HG03460 (cell line): ENCODE measurements around the gene MFAP3.
"Not testable (repeated sequence)": the region's sequence is repeated elsewhere in the genome, so short reads cannot be mapped to it uniquely, and the experiment has no call there.

Source experiments
- ATAC-seq: cut with Tn5 transposase; IDR thresholded peaks from one replicate; pipeline ENCODE4 v1.9.1; 2021; ENCODE audit not compliant: unreplicated experiment

Gene MFAP3

DNA sequence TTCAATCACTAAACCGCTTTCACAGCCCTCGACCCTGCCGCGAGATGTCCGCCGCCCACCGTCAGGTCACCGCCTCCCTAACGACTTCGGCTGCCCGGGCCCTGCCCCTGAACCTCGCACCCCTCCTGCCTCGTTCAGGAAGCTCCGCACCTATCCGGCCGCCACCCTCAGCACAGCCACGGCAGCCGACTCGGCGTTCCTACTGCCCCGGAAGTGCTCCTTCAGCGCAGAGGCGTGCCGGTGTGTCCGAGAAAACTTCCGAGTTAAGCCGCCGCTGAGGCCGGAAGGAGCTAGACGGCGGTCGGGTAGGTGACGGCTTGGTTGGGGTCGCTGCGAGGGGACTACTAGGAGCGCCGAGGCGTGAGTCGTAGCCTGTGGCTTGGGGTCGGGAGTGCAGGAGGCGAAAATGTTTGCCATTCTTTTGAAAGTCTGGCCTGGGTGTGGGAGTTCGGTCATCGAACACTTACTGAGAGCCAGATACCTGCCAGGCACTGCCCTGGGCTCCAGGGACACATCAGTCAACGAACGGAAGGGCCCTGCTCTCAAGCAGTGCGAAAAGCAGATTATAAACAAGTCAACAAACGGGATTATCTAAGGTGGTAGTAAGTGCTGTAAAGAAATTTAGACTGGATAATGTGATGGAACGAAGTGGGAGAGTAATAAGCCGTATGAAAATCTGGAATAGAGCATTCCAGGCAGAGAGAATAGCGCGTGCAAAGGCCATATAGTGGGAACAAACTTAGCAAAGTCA is at the start of gene MFAP3, which contains the start of gene FAM114A2:
MFAP3 (plus strand) TSS at position 261 of the 751 bp plus-strand sequence. CDS start 10,756 bp downstream, outside the sequence.
FAM114A2 (minus strand) TSS at position 204 of the 751 bp plus-strand sequence. CDS start 3,957 bp downstream, outside the sequence.
- peak; percentile 98 for ATAC-seq

DNA sequence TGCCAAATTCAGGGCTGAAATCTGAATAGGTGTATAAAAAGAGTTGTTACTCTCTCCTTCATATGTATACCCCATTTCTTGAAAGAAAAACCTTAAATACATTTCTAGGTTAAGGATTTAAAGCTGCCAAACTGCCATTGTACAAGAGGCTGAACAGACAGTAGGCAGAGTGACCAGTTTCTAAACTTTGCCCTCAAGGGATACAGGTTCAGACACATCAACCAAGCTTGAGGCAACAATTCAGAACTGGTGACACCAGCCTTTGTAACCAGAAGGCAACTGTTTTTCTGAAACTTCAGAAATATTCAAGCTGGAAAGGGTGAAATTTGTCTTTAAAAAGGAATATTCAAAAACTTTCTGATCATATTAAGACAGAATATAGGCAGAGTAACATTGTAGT is 47.6 kb upstream of the MFAP3 start:
- no peak for ATAC-seq

DNA sequence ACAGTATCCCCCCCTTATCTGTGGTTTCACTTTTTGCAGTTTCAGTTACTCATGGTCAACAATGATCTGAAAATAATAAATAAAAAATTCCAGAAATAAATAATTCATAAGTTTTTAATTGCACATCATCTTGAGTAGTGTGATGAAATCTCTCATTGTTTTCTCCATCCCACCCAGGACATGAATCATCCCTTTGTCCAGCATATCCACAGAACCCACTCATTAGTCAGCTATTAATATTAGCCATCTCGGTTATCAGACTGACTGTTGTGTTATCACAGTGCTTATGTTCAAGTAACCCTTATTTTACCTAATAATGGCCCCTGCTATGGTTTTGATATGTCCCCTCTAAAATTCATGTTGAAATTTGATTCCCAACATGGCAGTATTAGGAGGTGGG is 40.8 kb upstream of the MFAP3 start:
- no peak for ATAC-seq

DNA sequence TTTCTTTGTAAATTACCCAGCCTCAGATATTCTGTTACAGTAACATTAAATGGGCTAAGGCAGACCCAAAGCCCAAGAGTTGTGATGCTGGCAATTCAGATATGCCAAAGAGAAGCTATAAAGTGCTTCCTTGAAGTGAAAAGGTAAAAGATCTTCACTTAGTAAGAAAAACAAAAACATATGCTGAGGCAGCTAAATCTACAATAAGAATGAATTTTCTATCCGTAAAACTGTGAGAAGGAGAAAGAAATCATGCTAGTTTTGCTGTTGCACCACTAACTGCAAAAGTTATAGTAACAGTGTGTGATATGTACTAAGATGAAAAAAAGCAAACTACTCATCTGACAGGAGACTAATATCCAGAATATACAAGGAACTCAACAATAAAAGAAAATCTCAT is 40.0 kb upstream of the MFAP3 start:
- ATAC-seq: no peak

DNA sequence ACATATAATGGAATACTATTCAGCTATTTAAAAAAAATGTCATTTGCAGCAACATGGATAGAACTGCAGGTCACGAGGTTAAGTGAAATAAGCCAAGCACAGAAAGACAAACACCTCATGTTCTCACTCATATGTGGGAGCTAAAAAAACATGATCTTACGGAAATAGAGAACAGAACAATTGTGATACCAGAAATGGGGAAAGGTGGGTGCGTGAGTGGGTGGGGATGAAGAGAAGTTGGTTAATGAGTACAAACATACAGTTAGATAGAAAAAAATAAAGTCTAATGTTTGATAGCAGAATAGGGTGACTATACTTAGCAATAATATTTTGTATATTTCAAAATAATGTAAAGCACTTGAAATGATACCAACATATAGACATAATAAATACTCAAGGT is 38.8 kb upstream of the MFAP3 start:
- ATAC-seq: no peak

DNA sequence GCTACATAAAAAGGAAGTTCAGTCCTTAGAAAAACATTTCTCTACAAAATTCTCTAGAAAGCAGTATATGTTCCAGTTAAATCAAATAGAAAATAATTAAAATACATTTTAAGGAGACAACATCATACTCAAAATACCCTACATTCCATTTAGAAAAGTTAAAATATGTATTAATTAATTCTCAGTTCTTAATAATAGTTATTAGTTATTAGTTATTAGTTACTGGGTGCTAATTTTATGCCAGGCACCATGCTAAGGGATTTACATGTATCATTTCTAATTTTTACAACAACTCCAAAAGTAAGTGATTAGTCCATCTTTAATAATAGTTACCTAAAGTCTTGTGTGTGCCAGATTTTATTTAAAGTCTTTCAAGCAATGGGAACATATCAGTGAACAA is 38.1 kb upstream of the MFAP3 start:
- no peak for ATAC-seq

DNA sequence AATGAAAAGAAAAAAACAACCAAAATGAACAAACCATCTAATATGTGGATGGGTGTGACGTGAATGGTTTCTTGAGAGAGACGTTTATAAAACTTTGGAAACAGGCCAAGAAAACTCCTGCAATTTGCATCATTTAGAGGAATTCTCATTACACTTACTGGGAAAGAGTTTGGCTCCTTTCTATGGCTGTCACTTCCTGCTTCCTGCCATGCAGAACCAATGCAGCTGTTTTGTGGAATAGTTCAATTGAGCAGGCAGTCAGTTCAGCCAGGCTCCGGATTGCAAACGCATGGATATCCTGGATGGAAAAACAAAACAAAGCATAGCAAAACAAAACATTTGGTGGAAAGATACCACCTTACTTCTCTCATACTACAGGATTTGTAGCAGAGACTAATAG is 36.7 kb upstream of the MFAP3 start:
- no peak for ATAC-seq

DNA sequence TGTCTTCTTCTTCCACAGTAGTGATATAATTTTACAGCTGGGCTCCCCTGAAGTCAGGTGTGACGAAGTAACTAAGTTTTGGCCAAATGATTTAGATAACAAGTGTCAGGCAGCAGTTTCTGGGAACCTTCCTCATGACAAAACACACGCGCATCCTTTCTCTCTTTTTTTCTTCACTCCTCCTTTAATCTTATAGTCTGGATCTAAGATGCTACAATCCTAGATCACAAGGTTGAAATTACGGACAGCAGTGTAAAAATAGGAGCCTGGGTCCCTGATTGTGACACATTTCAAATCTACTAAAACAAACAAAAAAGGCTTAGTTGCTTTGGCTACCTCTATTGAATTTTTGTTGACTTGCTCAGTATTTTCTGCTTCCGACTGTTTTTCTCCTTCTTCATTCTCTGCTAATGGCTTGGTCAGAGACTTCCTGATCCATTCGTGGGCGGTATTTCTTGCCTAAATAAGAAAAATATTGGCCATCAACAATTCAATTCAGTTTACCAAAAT is 36.2 kb upstream of the MFAP3 start:
- ATAC-seq: no peak

DNA sequence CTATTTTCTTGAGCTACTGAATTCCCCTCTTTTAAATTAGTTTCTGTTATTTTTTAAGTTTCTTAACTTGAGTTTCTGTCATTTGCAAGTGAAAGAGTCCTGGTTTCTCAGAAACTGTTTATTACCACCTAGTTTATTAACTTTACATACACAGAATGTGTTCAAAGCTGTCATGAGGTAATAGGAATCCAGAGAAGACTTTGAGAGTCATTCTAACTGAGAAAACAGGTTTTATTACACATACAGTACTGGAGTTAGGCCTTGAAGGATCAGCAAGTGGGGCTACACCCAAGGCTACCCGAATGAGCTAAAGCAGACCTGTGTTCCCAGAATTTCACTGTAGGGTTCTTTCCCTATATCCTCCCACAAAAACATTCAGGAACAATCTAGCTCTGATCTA is 33.1 kb upstream of the MFAP3 start:
- no peak for ATAC-seq

DNA sequence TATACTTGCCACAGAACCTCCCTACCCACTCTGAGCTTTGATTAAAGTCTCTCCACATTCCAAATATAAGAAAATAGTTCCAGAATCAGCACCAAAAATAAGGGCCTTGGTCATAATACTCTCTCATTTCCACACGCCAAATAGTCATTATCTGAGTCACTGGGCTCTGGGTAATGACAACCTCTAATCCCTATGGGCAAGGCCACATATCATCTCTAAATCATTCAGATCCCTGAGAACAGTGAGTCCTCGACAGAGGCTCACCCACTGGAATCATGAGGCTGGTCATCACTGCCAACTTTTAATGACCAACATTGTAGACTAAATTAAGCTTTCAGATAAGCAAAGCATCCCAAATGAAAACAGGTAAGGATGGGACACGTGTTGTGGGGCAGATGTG is 28.1 kb upstream of the MFAP3 start:
- no peak for ATAC-seq

DNA sequence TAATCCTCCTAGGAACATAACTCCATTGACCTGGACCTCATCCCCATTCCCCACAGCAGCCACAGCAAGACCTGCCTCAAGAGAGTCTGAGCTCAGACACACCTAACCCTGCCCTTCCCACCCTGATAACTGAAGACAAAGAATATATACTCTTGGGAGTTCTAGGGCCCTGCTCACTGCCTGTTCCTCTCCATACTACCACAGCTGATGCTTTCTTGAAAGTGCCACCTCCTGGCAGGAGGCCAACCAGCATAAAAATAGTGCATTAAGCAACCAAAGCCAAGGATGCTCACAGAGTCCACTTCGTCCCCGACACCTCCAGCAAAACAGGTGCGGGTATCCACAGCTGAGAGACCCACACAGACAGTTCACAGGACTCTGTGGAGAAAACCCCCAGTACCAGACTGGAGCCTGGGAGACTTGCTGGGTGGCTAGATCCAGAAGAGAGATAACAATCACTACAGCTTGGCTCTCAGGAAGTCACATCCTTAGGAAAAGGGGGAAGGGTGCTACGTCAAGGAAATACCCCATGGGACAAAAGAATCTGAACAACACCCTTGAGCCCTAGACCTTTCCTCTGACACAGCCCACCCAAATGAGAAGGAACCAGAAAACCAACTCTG is 23.6 kb upstream of the MFAP3 start:
- ATAC-seq: no peak

DNA sequence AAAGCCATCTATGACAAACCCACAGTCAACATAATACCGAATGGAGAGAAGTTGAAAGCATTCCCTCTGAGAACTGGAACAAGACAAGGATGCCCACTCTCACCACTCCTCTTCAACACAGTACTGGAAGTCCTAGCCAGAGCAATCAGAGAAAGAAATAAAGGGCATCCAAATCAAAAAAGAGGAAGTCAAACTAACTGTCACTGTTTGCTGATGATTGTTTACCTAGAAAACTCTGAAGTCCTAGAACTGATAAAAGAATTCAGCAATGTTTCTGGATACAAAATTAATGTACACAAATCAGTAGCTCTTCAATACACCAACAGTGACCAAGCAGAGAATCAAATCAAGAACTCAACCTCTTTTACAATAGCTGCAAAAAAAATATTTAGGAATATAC is 19.8 kb upstream of the MFAP3 start:
- not testable (repeated sequence) for ATAC-seq

DNA sequence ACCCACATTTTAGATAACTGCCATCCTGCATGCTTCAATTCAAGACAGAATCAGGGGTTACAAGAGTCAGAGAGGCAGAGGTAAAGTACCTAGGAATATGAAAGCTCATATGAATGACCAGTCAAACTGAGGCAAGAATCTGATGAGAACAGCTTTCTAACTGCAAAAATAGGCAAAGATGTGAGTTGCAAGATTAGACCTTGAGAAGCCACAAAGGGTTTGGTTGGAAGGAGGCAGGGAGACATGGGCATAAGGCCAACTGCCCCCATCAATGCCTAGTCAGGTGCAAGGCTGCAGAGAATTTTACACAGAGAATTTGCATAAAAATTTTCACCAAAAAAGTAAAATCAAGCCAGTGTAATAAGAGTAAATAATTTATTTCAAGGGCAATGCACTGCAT is 12.8 kb upstream of the MFAP3 start:
- ATAC-seq: no peak

DNA sequence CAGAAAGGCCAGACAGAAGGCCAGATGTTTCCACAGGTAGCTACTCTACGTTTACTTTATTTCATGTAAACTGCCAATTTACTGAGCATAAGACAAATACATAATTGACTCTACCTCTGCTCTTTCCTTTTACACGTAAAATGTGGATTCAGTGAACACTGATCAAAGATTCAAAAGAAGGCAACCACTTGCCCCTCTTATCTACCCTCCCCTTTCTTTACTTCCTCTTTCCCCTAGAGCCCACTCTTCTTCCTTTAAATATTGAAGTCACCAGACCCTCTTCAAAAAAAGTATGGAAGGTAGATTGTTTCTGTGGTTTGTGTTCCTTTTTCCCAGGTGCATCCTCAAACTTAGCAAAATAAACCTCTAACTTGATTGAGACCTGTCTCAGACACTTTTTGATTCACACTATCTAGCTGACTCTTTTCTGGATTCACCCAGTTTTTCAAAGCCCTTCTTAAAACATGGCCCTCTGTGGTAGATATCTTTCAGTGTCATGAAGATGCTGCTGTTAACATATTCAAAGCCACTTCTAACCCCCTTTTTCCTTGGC is 6.8 kb upstream of the MFAP3 start:
- ATAC-seq: no peak

DNA sequence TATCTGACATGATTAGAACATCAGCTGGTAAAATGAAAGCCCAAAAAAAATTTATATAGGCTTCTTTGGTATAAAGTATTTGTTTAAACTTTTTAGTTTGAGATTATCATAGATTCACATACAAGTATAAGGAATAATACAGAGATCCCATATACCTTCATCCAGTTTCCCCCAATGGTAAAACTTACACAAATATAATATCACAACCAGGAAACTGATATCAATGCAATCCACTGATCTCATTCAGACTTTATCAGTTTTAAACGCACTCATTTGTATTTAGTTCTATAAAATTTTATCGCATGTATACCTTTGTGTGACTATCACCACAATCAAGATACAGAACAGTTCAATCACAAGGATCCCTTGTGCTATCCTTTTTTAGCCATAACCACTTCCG is 3.8 kb upstream of the MFAP3 start:
- ATAC-seq: no peak

DNA sequence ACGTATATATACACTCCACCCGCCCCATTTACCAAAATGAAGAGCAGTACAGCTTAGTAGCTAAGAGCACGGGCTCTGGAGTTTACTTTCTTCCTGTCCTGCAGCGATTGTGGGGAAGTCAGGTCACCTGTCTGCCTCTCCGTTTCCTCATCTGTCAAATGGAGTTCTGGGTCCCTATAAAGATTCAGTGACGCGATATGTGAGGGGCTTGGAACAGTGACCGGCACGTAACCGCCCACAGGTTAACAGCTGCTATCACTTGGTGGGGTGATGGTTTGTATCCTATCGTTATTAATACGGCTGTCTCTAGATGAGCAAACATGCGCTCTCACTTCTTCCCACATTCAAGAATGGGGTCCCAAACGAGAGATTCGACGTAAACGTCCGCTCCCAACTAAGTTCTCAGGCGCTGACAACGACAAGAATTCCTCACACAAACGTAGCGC is 483 bp upstream of the MFAP3 start:
- ATAC-seq: peak; percentile 53

DNA sequence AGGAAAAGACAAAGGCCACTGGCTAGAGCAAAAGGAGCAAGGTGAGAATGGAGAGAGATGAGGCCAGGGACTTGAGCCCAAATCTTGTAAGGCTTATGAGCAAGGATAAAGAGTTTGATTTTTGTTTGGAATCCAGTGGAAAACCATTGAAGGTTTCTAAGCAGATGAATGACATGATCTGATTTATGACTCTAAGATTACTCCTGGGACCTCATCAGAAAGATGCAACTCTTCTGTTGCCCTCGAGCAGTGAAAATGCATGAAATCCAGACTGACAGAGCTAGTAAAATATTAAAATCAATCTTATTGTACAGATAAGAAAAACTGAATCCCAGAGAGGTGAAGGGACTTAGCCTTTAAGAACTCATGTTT is 677 bp downstream of the MFAP3 start:
- no peak for ATAC-seq

DNA sequence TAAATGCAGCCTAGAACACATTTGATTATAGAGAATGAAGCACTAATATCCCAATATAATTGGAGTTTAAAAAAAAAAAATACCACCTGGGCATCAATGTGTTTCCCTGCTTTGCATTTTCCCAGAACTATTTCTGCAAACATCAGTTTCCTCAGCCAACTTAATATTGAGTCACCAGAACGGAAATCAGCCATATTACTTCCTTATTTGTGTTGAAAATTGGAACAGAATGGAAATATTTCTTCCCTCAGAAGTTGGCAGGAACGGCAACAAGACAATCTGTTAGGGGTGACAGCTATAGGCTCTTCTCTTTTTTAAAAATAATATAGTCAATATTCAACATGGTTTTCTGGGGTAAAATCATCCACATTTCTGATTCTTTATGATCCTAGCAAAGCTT is 4.0 kb downstream of the MFAP3 start:
- ATAC-seq: no peak

DNA sequence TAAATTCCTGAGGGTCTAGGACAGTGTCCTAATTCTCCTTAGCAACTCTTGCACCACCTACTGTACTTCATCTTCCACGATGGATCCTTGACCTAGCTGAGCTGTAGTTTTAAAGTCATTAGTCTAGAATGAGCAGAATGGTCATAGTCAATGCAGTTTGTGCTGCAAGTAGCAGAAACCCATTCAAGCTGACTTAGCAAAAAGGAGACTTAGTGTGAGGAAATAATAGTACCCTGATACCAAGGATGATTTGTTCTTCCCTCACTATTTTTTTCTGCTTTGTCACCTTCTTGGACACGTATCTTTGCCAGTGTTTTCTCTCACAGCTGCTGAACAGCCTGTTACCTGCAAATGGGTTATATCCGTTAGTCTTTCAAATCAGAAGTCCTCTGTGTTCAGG is 5.3 kb downstream of the MFAP3 start:
- no peak for ATAC-seq

DNA sequence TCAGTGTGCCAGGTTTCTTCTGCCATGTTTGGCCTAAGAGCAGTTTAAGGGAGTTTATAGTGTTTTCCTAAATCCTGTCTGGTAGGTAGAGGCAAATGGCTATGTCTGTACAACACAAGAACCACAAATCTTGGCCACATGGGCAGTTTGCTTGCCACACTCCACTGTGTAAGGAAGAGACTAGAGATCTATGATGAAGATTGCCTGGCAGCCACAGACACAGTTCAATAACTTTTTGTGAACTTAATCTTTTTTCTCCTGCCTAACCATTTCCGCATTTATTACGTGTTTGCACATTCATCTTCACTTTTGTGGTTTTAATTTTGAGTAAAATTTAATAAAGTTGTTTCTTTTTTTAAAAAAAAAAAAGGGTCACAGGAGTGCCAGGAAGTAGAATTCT is 5.8 kb downstream of the MFAP3 start:
- ATAC-seq: no peak

DNA sequence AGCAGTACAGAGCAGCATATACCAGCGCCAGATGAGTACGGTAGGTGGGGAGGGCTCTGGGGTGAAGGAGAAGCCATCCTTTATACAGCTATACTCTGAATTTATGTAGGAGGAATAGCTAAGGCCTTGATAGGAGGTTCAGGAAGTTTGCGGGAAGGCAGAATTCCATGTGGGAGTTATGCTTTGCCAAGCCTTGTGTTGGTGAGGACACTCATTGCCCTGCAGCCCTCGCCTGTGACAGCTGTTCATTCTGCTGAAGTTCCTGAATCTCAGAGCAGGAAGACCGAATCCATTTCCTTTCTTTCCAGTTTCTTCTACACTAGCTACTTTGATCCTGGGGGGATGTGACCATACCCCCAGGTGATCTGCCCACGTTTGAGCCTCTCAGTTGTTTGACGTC is 7.7 kb downstream of the MFAP3 start:
- no peak for ATAC-seq

DNA sequence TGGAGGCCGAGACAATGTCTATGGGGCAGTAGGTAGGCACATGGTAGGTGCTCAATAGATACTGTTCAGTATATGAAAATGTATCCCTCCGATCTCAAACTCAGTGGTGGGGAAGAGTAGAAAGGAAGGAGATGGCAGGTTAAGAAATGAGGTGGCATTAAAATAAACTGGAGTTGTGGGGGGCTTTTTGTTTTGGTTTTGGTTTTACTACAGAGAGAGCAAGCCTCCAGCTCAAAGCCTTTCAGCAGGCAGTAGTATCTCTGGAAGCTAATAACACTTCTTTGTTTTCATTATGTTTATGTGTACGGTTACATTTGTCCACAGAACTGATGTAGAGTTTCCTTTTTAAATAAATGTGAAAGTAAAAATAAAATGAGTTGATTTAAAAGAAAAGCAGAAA is 8.6 kb downstream of the MFAP3 start:
- no peak for ATAC-seq
